Measurements from ENCODE around the gene PRRX2. TPM values are rescaled to one million over a fixed set of nuclear protein-coding genes. Genes with fewer than 3 reads are reported as not detected.

The PRRX2 gene
- total RNA-seq, 1 donor from 2014 or later, result 3.1 TPM

- peaks cover 23 to 32% (median 30%) of the 10 kb centered on the region in 3 donors for H3K4me1 ChIP-seq (ENCODE audit: control insufficient read depth in 3 of 3, insufficient read depth in 3 of 3, low read length in 3 of 3)
- peak within 1 kb of the TSS; percentile 89 to 92 (median 89) for H3K9ac ChIP-seq (ENCODE audit: low read depth in 1 of 3, low read length in 3 of 3)
- peak within 1 kb of the TSS; percentile 78 to 94 (median 88) for H3K4me3 ChIP-seq (ENCODE audit: low read length in 3 of 3)
- H3K27ac ChIP-seq (ENCODE audit: low read depth, low read length), result peak within 1 kb of the TSS; percentile 82
- no peaks in the 10 kb centered on the region for H3K9me3 ChIP-seq (ENCODE audit: control insufficient read depth in 3 of 3, low read length in 3 of 3)
- H3K36me3 ChIP-seq (ENCODE audit: control insufficient read depth in 3 of 3, insufficient read depth in 3 of 3, low read length in 3 of 3), result peaks cover 23 to 26% (median 24%) of the 10 kb centered on the region in 3 donors
- no peaks in the 10 kb centered on the region for H3K27me3 ChIP-seq (ENCODE audit: control insufficient read depth in 3 of 3, insufficient read depth in 3 of 3, low read length in 3 of 3)
Measured at GRCh38 chr9:129641750-129642585, 23.5 kb upstream of the PRRX2 start, which contains the start of gene ASB6. Gene ASB6, minus strand, starts transcription at chr9:129642151. Its CDS starts 152 bp downstream, at chr9:129641999.

DNA sequence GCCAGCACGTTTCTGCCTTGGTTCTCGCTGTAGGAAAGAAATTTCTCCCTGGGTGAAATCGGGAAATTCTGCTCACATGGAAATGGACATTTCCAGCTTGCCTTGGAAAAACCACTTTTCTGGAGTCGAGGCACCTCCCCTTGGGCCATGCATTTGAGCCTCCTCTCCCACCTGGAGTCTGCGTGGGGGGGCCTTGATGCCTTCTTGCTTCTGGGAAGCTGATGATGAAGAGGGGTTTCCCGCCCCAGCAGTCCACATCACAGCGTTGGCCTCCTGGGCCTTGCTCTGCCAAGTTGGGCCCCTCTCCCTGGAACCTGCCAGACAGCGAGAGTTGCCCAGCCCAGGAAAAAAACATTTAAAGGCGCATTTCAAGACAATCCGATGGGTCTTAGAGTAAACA, 21.7 kb upstream of the PRRX2 start:
- peak overlapping the region in 1 of 3 donors; percentile 51 for H3K9ac ChIP-seq (ENCODE audit: low read depth in 1 of 3, low read length in 3 of 3)
- H3K27me3 ChIP-seq (ENCODE audit: control insufficient read depth in 3 of 3, insufficient read depth in 3 of 3, low read length in 3 of 3), result no peaks in the 10 kb centered on the region
- no peak overlapping the region for H3K4me3 ChIP-seq (ENCODE audit: low read length in 3 of 3)
- H3K36me3 ChIP-seq (ENCODE audit: control insufficient read depth in 3 of 3, insufficient read depth in 3 of 3, low read length in 3 of 3), result peaks cover 5 to 10% (median 7%) of the 10 kb centered on the region in 3 donors
- no peaks in the 10 kb centered on the region for H3K9me3 ChIP-seq (ENCODE audit: control insufficient read depth in 3 of 3, low read length in 3 of 3)
- peaks cover 21 to 32% (median 29%) of the 10 kb centered on the region in 3 donors for H3K4me1 ChIP-seq (ENCODE audit: control insufficient read depth in 3 of 3, insufficient read depth in 3 of 3, low read length in 3 of 3)
- no peak overlapping the region for H3K27ac ChIP-seq (ENCODE audit: low read depth, low read length)

DNA sequence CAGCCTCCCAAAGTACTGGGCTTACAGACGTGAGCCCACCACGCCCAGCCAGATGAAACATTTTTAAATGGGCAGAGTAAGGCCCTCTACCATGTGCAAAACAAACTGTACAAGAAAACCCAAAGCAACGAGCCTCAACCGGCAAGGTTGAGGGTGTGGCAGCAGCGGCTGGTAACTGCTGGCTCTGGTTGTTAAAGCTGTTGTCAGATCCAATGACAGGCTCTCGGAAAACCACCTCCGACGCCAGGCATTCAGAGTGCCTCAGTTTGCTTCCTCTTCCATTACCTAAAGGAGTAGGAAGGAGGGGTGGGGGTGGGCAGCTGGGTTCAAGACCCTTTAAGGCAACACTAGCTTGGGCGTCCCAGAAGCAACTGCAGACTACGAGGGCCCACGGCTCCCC, 21.1 kb upstream of the PRRX2 start:
- H3K9ac ChIP-seq (ENCODE audit: low read depth in 1 of 3, low read length in 3 of 3), result no peak overlapping the region
- H3K36me3 ChIP-seq (ENCODE audit: control insufficient read depth in 3 of 3, insufficient read depth in 3 of 3, low read length in 3 of 3), result peaks cover 0 to 4% (median under 1%) of the 10 kb centered on the region in 3 donors
- H3K4me3 ChIP-seq (ENCODE audit: low read length in 3 of 3), result no peak overlapping the region
- no peaks in the 10 kb centered on the region for H3K9me3 ChIP-seq (ENCODE audit: control insufficient read depth in 3 of 3, low read length in 3 of 3)
- peaks cover 21 to 26% (median 23%) of the 10 kb centered on the region in 3 donors for H3K4me1 ChIP-seq (ENCODE audit: control insufficient read depth in 3 of 3, insufficient read depth in 3 of 3, low read length in 3 of 3)
- no peak overlapping the region for H3K27ac ChIP-seq (ENCODE audit: low read depth, low read length)
- no peaks in the 10 kb centered on the region for H3K27me3 ChIP-seq (ENCODE audit: control insufficient read depth in 3 of 3, insufficient read depth in 3 of 3, low read length in 3 of 3)

DNA sequence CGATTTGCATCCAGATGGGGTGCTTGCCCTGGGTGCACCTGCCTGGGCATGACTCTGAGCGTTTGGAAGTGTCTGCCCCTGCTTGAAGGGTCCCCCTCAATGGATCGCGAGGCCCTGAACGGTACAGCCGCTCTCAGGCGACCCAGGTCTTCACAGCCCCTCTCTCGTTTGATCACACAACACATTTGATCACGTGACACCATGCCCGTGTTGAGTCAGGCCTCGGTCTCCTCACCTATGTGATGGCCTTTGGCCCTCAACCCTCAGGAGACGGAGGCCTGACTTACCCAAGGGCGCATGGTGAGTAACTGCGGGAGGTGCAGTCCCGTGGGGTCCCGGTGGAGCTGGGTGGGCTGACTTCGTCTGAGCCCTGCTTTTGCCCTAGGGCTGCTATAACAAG, 20.5 kb upstream of the PRRX2 start:
- H3K4me1 ChIP-seq (ENCODE audit: control insufficient read depth in 3 of 3, insufficient read depth in 3 of 3, low read length in 3 of 3), result peaks cover 19 to 24% (median 19%) of the 10 kb centered on the region in 3 donors
- H3K9ac ChIP-seq (ENCODE audit: low read depth in 1 of 3, low read length in 3 of 3), result no peak overlapping the region
- no peaks in the 10 kb centered on the region for H3K27me3 ChIP-seq (ENCODE audit: control insufficient read depth in 3 of 3, insufficient read depth in 3 of 3, low read length in 3 of 3)
- peaks cover 0 to 2% (median 0%) of the 10 kb centered on the region in 3 donors for H3K36me3 ChIP-seq (ENCODE audit: control insufficient read depth in 3 of 3, insufficient read depth in 3 of 3, low read length in 3 of 3)
- no peaks in the 10 kb centered on the region for H3K9me3 ChIP-seq (ENCODE audit: control insufficient read depth in 3 of 3, low read length in 3 of 3)
- H3K27ac ChIP-seq (ENCODE audit: low read depth, low read length), result no peak overlapping the region
- no peak overlapping the region for H3K4me3 ChIP-seq (ENCODE audit: low read length in 3 of 3)

DNA sequence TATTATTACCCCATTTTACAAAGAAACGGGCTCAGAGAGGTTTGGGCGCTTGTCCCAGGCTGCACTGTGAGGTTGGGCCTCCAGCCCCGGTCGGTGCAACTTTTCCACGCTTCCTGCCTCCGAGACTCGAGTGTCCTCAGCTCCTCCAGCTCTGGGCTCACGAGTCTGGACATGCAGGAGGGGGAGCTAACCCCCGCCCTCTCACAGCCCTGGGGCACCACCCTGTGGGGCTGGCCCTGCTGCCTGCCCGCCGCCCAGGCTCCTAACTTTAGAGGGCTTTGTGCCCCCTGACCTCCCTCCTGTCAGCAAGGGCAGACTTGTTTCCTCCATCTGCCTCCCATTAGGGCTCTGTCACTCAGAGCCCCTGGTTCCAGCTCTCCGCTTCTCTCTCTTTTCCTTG, 19.2 kb upstream of the PRRX2 start:
- Histone ChIP-seq H3K9ac (ENCODE audit: low read depth in 1 of 3, low read length in 3 of 3) (no peak overlapping the region), H3K36me3 (ENCODE audit: control insufficient read depth in 3 of 3, insufficient read depth in 3 of 3, low read length in 3 of 3) (peaks cover 0 to 2% (median 0%) of the 10 kb centered on the region in 3 donors)

GRCh38 chr9:129646654-129647053, 18.8 kb upstream of the PRRX2 start:
- H3K9me3 ChIP-seq (ENCODE audit: control insufficient read depth in 3 of 3, low read length in 3 of 3), result no peaks in the 10 kb centered on the region
- no peak overlapping the region for H3K27ac ChIP-seq (ENCODE audit: low read depth, low read length)
- no peak overlapping the region for H3K9ac ChIP-seq (ENCODE audit: low read depth in 1 of 3, low read length in 3 of 3)
- H3K4me3 ChIP-seq (ENCODE audit: low read length in 3 of 3), result no peak overlapping the region
- H3K4me1 ChIP-seq (ENCODE audit: control insufficient read depth in 3 of 3, insufficient read depth in 3 of 3, low read length in 3 of 3), result peaks cover 2 to 6% (median 3%) of the 10 kb centered on the region in 3 donors
- H3K36me3 ChIP-seq (ENCODE audit: control insufficient read depth in 3 of 3, insufficient read depth in 3 of 3, low read length in 3 of 3), result peaks cover 0 to 2% (median 0%) of the 10 kb centered on the region in 3 donors
- no peaks in the 10 kb centered on the region for H3K27me3 ChIP-seq (ENCODE audit: control insufficient read depth in 3 of 3, insufficient read depth in 3 of 3, low read length in 3 of 3)

More for the DNA sequence above, 19.2 kb upstream of the PRRX2 start:
- Histone ChIP-seq H3K4me1 (ENCODE audit: control insufficient read depth in 3 of 3, insufficient read depth in 3 of 3, low read length in 3 of 3) (peaks cover 6 to 10% (median 6%) of the 10 kb centered on the region in 3 donors), H3K27me3 (ENCODE audit: control insufficient read depth in 3 of 3, insufficient read depth in 3 of 3, low read length in 3 of 3) (no peaks in the 10 kb centered on the region), H3K9me3 (ENCODE audit: control insufficient read depth in 3 of 3, low read length in 3 of 3) (no peaks in the 10 kb centered on the region), H3K4me3 (ENCODE audit: low read length in 3 of 3) (no peak overlapping the region), H3K27ac (ENCODE audit: low read depth, low read length) (no peak overlapping the region)

- Histone ChIP-seq H3K36me3 (ENCODE audit: control insufficient read depth in 3 of 3, insufficient read depth in 3 of 3, low read length in 3 of 3) (no peaks in the 10 kb centered on the region), H3K27ac (ENCODE audit: low read depth, low read length) (no peak overlapping the region), H3K9ac (ENCODE audit: low read depth in 1 of 3, low read length in 3 of 3) (no peak overlapping the region), H3K4me3 (ENCODE audit: low read length in 3 of 3) (no peak overlapping the region), H3K4me1 (ENCODE audit: control insufficient read depth in 3 of 3, insufficient read depth in 3 of 3, low read length in 3 of 3) (peaks cover 0 to under 1% (median 0%) of the 10 kb centered on the region in 3 donors), H3K27me3 (ENCODE audit: control insufficient read depth in 3 of 3, insufficient read depth in 3 of 3, low read length in 3 of 3) (no peaks in the 10 kb centered on the region), H3K9me3 (ENCODE audit: control insufficient read depth in 3 of 3, low read length in 3 of 3) (no peaks in the 10 kb centered on the region)
Measured at GRCh38 chr9:129647635-129648034, 17.8 kb upstream of the PRRX2 start.

DNA sequence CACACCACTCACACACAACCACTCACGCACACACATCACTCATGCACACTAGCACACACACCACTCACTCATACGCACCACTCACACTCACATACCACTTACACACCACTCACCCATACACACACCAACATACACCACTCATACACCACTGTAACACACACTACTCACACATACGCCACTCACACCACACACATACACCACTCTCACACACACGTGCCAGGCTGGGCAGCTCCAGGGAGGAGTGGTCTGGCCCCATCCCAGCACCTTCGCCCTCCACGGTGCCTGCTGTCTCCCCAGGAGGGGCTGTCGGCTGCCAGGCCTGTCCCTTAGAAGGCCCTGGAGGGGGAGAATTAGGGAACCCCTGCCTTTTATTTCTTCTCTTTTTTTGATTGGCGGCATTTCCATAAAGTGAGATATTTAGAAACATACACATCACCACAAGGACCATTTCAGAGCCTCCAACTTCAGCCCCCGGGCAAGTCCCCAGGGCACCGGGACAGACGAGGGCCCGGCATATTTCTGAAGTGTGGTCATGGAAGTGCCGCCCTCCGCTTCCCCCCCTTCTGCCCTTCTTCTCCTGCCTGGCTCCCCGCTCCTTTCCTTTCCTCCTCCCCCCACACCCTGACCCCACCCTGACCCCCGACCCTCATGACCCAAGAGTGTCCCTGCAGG, 17.2 kb upstream of the PRRX2 start:
- H3K4me1 ChIP-seq (ENCODE audit: control insufficient read depth in 3 of 3, insufficient read depth in 3 of 3, low read length in 3 of 3), result no peaks in the 10 kb centered on the region
- no peak overlapping the region for H3K9ac ChIP-seq (ENCODE audit: low read depth in 1 of 3, low read length in 3 of 3)
- H3K9me3 ChIP-seq (ENCODE audit: control insufficient read depth in 3 of 3, low read length in 3 of 3), result no peaks in the 10 kb centered on the region

GRCh38 chr9:129648764-129649115, 16.7 kb upstream of the PRRX2 start:
- Histone ChIP-seq H3K36me3 (ENCODE audit: control insufficient read depth in 3 of 3, insufficient read depth in 3 of 3, low read length in 3 of 3) (no peaks in the 10 kb centered on the region), H3K4me3 (ENCODE audit: low read length in 3 of 3) (no peak overlapping the region), H3K4me1 (ENCODE audit: control insufficient read depth in 3 of 3, insufficient read depth in 3 of 3, low read length in 3 of 3) (no peaks in the 10 kb centered on the region), H3K9me3 (ENCODE audit: control insufficient read depth in 3 of 3, low read length in 3 of 3) (no peaks in the 10 kb centered on the region), H3K27me3 (ENCODE audit: control insufficient read depth in 3 of 3, insufficient read depth in 3 of 3, low read length in 3 of 3) (no peaks in the 10 kb centered on the region), H3K27ac (ENCODE audit: low read depth, low read length) (no peak overlapping the region), H3K9ac (ENCODE audit: low read depth in 1 of 3, low read length in 3 of 3) (no peak overlapping the region)

More for the DNA sequence above, 17.2 kb upstream of the PRRX2 start:
- H3K4me3 ChIP-seq (ENCODE audit: low read length in 3 of 3), result no peak overlapping the region
- no peaks in the 10 kb centered on the region for H3K27me3 ChIP-seq (ENCODE audit: control insufficient read depth in 3 of 3, insufficient read depth in 3 of 3, low read length in 3 of 3)
- H3K27ac ChIP-seq (ENCODE audit: low read depth, low read length), result no peak overlapping the region
- no peaks in the 10 kb centered on the region for H3K36me3 ChIP-seq (ENCODE audit: control insufficient read depth in 3 of 3, insufficient read depth in 3 of 3, low read length in 3 of 3)

Data from skeletal muscle tissue (tissue), 4 donors.